Measurements from ENCODE around the gene STX17.
"Not testable (repeated sequence)": the region's sequence is repeated elsewhere in the genome, so short reads cannot be mapped to it uniquely, and the experiment has no call there.

STX17 gene

DNA sequence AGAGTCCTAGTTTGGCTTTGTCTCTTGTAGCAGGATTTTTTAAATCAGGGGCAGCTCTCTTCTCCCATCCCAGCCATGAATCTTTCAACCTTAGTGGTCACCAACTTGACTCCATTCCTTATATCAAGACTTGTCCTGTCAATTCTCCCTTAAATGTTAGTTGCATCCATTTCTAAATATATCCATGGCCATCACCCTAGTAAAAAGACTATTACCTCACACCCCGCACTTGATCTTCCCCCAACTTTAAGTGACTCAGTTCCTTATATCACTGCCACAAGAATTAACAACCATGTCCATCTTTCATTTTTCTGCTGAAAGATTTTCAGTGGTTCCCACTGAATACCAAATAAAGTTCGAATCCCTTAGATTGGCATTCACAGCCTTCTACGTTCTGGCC lies 67.0 kb downstream of the STX17 start:
- no peak for DNase-seq

DNA sequence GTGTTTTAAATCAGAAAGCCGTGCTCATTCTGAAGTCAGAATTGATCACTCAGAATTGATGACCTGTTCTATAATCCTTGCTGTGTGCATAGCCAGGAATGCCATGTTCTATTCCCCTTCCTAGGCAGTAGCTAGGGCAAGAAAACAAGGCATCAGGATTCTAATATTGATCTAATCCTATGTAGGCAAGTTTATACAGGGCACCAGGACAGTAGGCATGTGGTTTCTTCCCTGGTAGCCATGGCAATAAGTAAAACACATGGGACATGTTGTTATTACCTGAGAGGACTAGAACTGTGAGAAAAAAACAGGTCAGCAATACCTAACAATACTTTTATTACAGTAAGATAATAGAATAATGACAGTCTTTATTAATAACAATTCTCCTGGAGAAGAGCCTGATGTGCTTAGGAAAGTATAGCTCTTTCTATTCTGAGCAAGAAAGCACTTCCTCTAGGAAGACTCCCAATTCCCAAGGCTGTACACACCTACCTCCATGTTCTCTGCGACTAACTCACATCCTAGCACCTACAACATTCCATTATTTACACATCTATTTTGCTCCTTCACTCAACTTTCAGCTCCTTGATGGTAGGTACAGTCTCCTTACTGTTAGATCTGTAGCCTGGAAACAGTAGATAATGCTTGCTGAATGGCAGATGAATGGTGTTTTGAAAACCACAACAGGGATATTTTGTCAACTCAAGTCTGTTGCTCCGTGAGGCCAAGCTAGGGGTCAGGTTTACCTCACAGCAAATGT lies 70.8 kb downstream of the STX17 start:
- DNase-seq, result no peak

GRCh38 chr9:99978221-99978620 lies 71.8 kb downstream of the STX17 start:
- no peak for DNase-seq

DNA sequence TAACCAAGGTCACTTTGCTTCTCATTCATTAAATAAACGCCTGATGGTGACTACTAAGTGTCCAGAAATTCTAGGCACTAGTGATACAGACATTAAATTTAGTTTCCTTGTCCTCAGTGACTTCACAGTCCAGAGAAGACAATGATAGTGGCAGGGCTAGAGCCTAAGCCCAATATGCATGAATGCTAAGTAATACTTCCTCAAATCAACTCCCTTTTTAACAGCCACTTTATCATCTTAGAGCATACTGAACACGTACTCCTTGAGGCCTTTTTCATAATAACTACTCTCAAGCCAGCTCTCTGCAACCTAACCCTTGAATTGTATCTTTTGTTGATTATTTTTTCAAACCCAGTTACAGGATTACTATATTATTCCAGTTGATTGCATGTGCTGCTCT lies 74.1 kb downstream of the STX17 start:
- no peak for DNase-seq

DNA sequence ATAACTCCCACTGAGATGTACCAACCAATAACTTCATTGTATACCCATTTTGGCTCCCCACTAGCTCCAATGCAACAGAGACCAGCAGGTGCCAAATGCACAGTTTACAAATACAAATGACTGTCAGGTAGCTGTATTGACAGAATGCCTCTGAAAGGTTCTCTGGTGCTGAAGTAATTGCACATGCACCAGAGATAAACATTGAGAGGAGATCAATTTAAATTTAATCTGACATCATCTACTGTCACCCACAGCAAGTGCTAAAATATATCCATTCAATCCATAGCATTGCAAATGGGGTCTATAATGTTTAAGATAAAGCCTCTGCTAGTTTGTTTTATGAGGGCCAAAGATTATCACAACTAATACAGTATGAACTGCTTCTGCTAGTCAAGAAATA lies 80.2 kb downstream of the STX17 start:
- no peak for DNase-seq

GRCh38 chr9:99990508-99990907 lies 84.1 kb downstream of the STX17 start:
- not testable (repeated sequence) for DNase-seq

DNA sequence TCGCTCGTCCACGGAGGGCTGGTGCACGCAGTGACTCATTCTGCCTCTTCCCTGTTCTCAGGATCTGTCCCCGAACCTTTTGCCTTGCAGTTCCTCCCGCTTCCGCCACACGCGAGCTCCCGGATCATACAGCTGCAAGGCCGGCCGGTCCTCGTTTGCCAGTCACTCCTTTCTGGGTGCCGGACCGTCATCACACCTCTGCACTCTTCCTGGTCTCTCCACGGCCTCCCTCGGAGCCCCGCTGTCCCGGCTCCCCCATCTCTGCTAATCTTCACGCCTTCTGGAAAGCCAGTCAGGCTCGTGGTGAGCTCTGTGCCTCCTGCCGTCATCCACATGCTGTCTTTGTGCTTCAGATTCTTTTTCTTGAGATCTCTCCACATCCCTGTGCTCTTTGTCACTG lies 91.8 kb downstream of the STX17 start:
- no peak for DNase-seq

GRCh38 chr9:99998866-99999265 lies 92.4 kb downstream of the STX17 start:
- no peak for DNase-seq

- DNase-seq, result no peak
Measured at GRCh38 chr9:99999797-100000196, 93.3 kb downstream of the STX17 start.

GRCh38 chr9:100011062-100011681 lies 104.7 kb downstream of the STX17 start:
- DNase-seq, result peak; percentile 23

- no peak for DNase-seq
Measured at GRCh38 chr9:100012279-100012678, 105.8 kb downstream of the STX17 start.

- no peak for DNase-seq
Measured at GRCh38 chr9:100013573-100013972, 107.1 kb downstream of the STX17 start.

DNA sequence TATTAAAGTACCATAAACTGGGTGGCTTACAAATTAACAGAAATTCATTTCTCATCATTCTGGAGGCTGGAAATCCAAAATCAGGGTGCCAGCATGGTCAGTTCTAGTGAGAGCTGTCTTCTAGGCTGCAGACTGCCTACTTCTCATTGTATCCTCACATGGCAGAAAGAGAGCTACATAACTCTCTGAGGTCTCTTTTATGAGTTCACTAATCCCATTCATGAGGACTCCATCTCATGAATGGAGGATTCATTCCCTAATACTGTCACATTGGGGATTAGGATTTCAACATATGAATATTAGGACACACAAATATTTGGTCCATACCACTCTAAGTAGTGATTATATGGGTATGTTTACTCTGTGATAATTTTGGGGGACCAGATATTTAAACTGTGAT lies 108.4 kb downstream of the STX17 start:
- DNase-seq, result no peak

GRCh38 chr9:100019541-100019940 lies 113.1 kb downstream of the STX17 start:
- no peak for DNase-seq

All from SIG-M5 (cell line).